Astrocyte (in vitro differentiated cells and primary cell): ENCODE data around the gene TMEM221. TPM values are rescaled to one million over a fixed set of nuclear protein-coding genes. Genes with fewer than 3 reads are reported as not detected.

Experiments used
- DNase-seq: peaks from one replicate; pipeline ENCODE4 v3.0.0-alpha.2; 2010; ENCODE audit warnings: low read depth
- FAIRE-seq: peaks from 2 replicates; lab custom pipeline; 2011; peaks lifted over from hg19 to GRCh38; lab: Jason Lieb, UNC
- H2AFZ ChIP-seq: 2 replicates; pipeline ENCODE4 v1.6.0; 2012; ENCODE audit warnings: low read depth, low read length, inconsistent platforms
- H3K27ac ChIP-seq: 2 replicates; pipeline ENCODE4 v1.5.1; 2011; ENCODE audit warnings: low read depth, low read length, inconsistent platforms
- H3K27me3 ChIP-seq: 2 replicates; pipeline ENCODE4 v1.6.0; 2011; ENCODE audit warnings: low read length, inconsistent platforms; ENCODE audit not compliant: insufficient read depth
- H3K36me3 ChIP-seq: 2 replicates; pipeline ENCODE4 v1.5.1; 2011; ENCODE audit warnings: low read length, inconsistent platforms; ENCODE audit not compliant: insufficient read depth
- H3K4me1 ChIP-seq: 2 replicates; pipeline ENCODE4 v1.5.1; 2011; ENCODE audit warnings: low read length, inconsistent platforms; ENCODE audit not compliant: insufficient read depth
- H3K4me2 ChIP-seq: 2 replicates; pipeline ENCODE4 v1.6.0; 2012; ENCODE audit warnings: low read length, inconsistent platforms
- H3K4me3 ChIP-seq: 2 replicates; pipeline ENCODE4 v1.5.1; 2011; ENCODE audit warnings: low read depth, mild to moderate bottlenecking, low read length, inconsistent platforms; ENCODE audit not compliant: insufficient read depth
- H3K79me2 ChIP-seq: 2 replicates; pipeline ENCODE4 v1.6.0; 2012; ENCODE audit warnings: mild to moderate bottlenecking, low read length, inconsistent platforms; ENCODE audit not compliant: insufficient read depth
- H3K9ac ChIP-seq: 2 replicates; pipeline ENCODE4 v1.6.0; 2012; ENCODE audit warnings: mild to moderate bottlenecking, low read length, inconsistent platforms
- H3K9me3 ChIP-seq: 2 replicates; pipeline ENCODE4 v1.5.1; 2012; ENCODE audit warnings: low read depth, mild to moderate bottlenecking, low read length, inconsistent platforms; ENCODE audit not compliant: insufficient read depth
- H4K20me1 ChIP-seq: 2 replicates; pipeline ENCODE4 v1.6.0; 2012; ENCODE audit warnings: low read length, inconsistent platforms; ENCODE audit not compliant: insufficient read depth
- H3K27ac Mint-ChIP-seq: one replicate; pipeline ENCODE4 v1.8.0; 2021; ENCODE audit warnings: mild to moderate bottlenecking, mixed read lengths; ENCODE audit not compliant: unreplicated experiment
- H3K27me3 Mint-ChIP-seq: one replicate; pipeline ENCODE4 v1.8.0; 2021; ENCODE audit warnings: low read depth, mixed read lengths; ENCODE audit not compliant: unreplicated experiment
- H3K36me3 Mint-ChIP-seq: one replicate; pipeline ENCODE4 v1.8.0; 2021; ENCODE audit warnings: low read depth, mixed read lengths; ENCODE audit not compliant: unreplicated experiment
- H3K4me1 Mint-ChIP-seq: one replicate; pipeline ENCODE4 v1.8.0; 2021; ENCODE audit warnings: low read depth, mixed read lengths; ENCODE audit not compliant: unreplicated experiment
- H3K4me3 Mint-ChIP-seq: one replicate; pipeline ENCODE4 v1.8.0; 2021; ENCODE audit warnings: mild to moderate bottlenecking, moderate library complexity, mixed read lengths; ENCODE audit not compliant: unreplicated experiment
- H3K9me3 Mint-ChIP-seq: one replicate; pipeline ENCODE4 v1.8.0; 2021; ENCODE audit warnings: mild to moderate bottlenecking, mixed read lengths; ENCODE audit not compliant: unreplicated experiment
- EZH2 ChIP-seq: IDR thresholded peaks from 2 replicates; pipeline ENCODE4 v1.6.1; 2012; ENCODE audit warnings: mild to moderate bottlenecking, low read length, inconsistent platforms; ENCODE audit not compliant: insufficient read depth
- total RNA-seq: library from RNA; stranded (reverse); gene quantifications from 2 replicates; pipeline ENCODE4 v1.2.1, GENCODE V29; 2021
- TF ChIP-seq, protein P1 (sequence below): IDR thresholded peaks from 2 replicates; pipeline ENCODE4 v1.5.1; 2011; ENCODE audit warnings: low read depth, mild to moderate bottlenecking, inconsistent platforms, low read length, moderate library complexity; ENCODE audit not compliant: insufficient read depth

The TMEM221 gene
- total RNA-seq, 1 donor from 2014 or later = 0.23 TPM

DNA sequence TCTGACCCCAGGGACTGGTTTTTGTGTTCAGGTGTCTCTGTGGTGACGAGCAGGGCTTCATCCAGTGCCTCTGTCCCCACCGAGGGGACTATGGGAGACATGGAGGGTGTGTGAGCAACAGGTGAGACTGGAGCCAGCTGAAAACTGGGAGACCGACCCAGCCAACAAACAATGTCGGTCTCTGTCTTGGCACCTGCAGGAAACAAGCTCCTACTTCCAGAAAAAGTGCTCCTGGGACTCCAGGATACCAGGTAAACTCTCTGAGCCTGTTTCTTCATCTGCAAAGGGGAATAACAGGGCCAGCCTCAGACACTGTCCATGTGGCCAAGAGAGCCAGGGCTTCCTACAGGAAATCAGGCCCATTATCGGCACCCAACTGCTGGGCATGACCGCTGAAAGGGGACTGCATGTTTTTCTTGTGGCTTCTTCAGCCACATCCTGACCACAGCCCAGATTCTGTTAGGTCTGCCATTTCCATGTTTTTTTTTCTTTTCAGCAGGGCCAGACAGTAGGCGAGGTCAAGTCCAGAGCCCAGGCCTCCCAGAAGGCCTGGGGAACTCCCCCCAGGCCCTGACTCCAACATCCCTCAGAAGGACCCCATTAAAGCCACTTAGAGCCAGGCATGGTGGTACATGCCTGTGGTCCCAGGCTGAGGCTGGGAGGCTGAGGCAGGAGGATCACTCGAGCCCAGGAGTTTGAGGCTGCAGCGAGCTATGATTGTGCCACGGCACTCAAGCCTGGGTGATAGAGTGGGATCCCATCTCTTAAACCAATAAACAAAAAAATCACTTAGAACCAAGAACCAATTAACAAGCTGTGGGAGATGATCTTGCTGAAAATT, 42.2 kb downstream of the TMEM221 start:
- Histone ChIP-seq H3K9me3 (no peaks in the 10 kb centered on the region), H3K4me1 (peaks cover 6% of the 10 kb centered on the region), H4K20me1 (no peaks in the 10 kb centered on the region), H3K4me2 (no peak overlapping the region), H3K4me3 (no peak overlapping the region), H3K27ac (no peak overlapping the region), H3K79me2 (no peaks in the 10 kb centered on the region), H3K36me3 (no peaks in the 10 kb centered on the region), H3K9ac (no peak overlapping the region), H2AFZ (no peak overlapping the region), H3K27me3 (no peaks in the 10 kb centered on the region)
- TF ChIP-seq EZH2 = no peak
- TF ChIP-seq, protein P1, sequence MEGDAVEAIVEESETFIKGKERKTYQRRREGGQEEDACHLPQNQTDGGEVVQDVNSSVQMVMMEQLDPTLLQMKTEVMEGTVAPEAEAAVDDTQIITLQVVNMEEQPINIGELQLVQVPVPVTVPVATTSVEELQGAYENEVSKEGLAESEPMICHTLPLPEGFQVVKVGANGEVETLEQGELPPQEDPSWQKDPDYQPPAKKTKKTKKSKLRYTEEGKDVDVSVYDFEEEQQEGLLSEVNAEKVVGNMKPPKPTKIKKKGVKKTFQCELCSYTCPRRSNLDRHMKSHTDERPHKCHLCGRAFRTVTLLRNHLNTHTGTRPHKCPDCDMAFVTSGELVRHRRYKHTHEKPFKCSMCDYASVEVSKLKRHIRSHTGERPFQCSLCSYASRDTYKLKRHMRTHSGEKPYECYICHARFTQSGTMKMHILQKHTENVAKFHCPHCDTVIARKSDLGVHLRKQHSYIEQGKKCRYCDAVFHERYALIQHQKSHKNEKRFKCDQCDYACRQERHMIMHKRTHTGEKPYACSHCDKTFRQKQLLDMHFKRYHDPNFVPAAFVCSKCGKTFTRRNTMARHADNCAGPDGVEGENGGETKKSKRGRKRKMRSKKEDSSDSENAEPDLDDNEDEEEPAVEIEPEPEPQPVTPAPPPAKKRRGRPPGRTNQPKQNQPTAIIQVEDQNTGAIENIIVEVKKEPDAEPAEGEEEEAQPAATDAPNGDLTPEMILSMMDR = no peak
- FAIRE-seq = no peak
- Mint-ChIP-seq H3K36me3 (peaks cover 9% of the 10 kb centered on the region), H3K27ac (peak overlapping the region; percentile 86), H3K4me1 (peaks cover 17% of the 10 kb centered on the region), H3K4me3 (peak overlapping the region; percentile 94), H3K9me3 (no peaks in the 10 kb centered on the region), H3K27me3 (no peaks in the 10 kb centered on the region)
- DNase-seq = peak; percentile 59

DNA sequence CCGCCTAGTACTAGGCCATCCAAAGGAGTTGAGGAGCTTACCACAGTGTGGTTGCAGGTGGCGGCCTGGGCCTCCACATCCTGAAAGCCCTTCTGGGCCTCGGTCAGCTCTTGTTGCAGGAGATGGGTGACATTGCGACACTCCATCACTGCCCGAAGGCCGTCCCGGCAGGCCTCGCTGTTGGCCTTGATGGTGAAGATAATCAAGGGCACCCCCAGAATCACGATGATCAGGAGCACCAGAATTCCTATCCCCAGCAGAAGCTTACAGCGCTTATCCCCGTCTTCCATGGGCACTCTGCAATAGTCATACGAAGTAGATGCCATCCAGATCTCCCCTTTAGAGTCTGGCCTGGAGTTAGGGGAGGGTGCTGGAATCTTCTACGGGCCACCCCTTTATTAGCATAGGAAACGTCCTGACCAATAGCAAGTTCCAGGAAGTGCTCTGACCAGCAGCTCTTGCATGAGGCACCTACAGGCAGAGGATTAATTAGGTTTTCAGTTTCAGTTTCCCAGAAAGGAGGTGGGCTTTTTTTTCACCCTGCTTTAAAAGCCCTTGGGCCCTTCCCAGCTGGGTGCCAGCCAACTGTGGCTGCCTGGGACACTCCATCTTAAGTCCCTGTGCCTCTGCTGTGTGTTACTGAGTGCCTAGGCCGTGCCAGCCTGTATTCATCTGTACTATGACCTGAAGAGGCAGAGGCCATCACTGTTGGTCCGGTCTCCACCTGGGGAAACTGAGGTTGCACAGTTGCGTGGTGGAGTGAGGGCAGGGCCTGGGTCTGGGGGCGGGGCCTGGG, 43.0 kb downstream of the TMEM221 start, which contains the start of gene BST2:
BST2 (minus strand) TSS at position 381 of the 796 bp plus-strand sequence; CDS start at position 326, 55 bp downstream.
- Mint-ChIP-seq H3K4me3 (peak within 1 kb of the TSS; percentile 94), H3K36me3 (peaks cover 9% of the 10 kb centered on the region), H3K27me3 (no peaks in the 10 kb centered on the region), H3K4me1 (peaks cover 17% of the 10 kb centered on the region), H3K27ac (peak within 1 kb of the TSS; percentile 86), H3K9me3 (no peaks in the 10 kb centered on the region)
- Histone ChIP-seq H3K79me2 (no peaks in the 10 kb centered on the region), H3K4me1 (peaks cover 6% of the 10 kb centered on the region), H3K4me3 (no peak within 1 kb of the TSS), H3K9ac (no peak within 1 kb of the TSS), H3K27ac (no peak within 1 kb of the TSS), H3K27me3 (no peaks in the 10 kb centered on the region), H3K4me2 (no peak within 1 kb of the TSS), H2AFZ (no peak within 1 kb of the TSS), H3K36me3 (no peaks in the 10 kb centered on the region), H4K20me1 (no peaks in the 10 kb centered on the region), H3K9me3 (no peaks in the 10 kb centered on the region)
- DNase-seq = peak; percentile 39
- FAIRE-seq = no peak
- TF ChIP-seq, protein P1 = no peak
